Jurkat, Clone E6-1 (cell line): Measurements from ENCODE around the gene TSPYL1. TPM values are rescaled to one million over a fixed set of nuclear protein-coding genes. Genes with fewer than 3 reads are reported as not detected.
"Not testable (repeated sequence)": the region's sequence is repeated elsewhere in the genome, so short reads cannot be mapped to it uniquely, and the experiment has no call there.

Experiments
- DNase-seq: peaks from one replicate; pipeline ENCODE4 v3.0.0-alpha.2; 2011; ENCODE audit warnings: low read depth, low spot score
- H3K4me3 ChIP-seq: 2 replicates; pipeline ENCODE4 v1.5.1; 2011; ENCODE audit warnings: mild to moderate bottlenecking, low read length, control low read depth, moderate library complexity
- polyA plus RNA-seq: library from polyadenylated mRNA; unstranded; fragments of >200 nt; gene quantifications from one replicate; pipeline ENCODE4 v1.2.1, GENCODE V29; 2012; ENCODE audit warnings: missing spikeins; ENCODE audit not compliant: insufficient read length, insufficient read depth

Gene TSPYL1
- 20.6 TPM for polyA plus RNA-seq

DNA sequence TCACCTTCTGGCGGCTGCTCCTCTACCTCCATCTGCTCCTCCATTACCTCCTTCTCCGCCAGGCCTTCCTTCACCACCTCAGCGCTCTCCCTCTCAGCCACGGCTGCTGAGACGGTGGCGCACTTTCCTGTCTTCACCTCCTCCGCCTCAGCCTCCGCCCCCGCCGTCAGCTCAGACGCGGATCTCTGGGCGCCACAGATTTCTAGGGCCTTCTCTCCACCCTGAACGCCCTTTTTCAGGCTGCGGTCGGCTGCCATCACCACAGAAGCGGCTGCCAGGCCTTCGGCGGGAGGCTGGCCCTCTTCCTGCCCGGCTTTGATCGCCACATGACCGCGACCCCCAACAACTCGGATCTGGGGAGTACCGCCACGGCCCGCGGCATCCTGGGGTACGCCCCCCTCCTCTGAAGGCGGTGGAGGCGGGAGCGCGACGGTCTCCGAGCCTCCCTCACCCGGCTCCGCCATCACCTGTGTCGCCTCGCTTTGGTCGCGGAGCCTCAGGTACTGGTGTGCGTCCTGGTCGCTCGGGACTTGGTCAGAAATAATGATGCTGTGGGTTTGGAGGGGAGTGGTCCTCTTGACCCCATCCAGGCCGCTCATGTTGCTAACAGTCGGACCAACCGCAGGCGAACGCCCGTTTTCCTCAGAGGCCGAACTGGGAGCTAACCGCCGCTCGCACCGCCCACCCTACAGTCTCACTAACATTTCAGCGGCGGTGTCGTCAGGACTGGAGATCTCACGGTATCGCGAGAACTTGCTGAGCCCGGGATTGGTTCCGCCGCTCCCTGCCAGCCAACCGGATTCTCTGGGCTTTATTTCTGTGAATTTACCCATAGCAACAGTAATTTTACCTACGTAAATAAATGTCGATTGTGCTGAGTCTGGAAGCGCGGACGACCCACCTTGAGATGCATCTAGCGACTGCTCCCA is at the start of gene TSPYL1:
Gene TSPYL1, minus strand, starts transcription at position 699 of the 929 bp plus-strand sequence. Its CDS starts 100 bp downstream, at position 599.
- peak within 1 kb of the TSS; percentile 83 for H3K4me3 ChIP-seq
- peak; percentile 93 for DNase-seq

GRCh38 chr6:116329156-116329555 is 49.4 kb upstream of the TSPYL1 start:
- H3K4me3 ChIP-seq: no peak overlapping the region
- no peak for DNase-seq

GRCh38 chr6:116328528-116328903 is 48.8 kb upstream of the TSPYL1 start:
- no peak for DNase-seq

DNA sequence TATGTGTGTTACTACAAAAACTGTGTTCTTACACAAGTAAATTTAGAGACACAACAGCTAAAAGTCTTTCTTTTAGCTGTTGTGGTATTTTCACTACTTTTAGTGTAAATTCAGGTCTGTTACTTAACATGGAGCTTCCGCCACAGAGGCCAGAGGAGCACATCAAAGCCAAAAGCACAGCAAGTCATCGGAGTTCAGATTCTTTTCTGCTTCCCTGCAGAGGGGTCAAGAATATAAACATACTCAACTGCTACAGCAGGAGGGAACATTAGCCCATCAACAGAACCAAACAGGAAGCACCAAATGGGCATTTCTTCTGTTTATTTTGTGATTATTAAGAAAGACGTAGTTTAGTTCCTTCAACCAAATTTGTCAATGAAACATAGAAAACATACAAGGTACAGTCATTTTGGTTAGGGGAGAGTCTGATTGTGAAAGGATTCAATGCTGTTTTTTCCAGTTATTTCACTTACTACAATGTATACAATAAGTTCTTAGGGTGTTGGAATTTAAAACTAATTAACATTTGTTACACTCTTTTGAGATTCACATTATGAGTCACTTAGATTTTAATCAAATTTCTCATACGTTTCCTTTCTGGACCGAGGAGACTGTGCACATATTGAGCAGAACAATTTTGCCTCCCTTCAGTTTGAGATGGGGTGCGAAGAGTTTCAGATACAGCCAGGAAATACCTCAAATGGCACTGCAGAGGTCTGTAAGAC is 48.2 kb upstream of the TSPYL1 start:
- no peak overlapping the region for H3K4me3 ChIP-seq
- DNase-seq: no peak

More at GRCh38 chr6:116328528-116328903, 48.8 kb upstream of the TSPYL1 start:
- no peak overlapping the region for H3K4me3 ChIP-seq

- H3K4me3 ChIP-seq: no peak overlapping the region
- DNase-seq: no peak
These were observed 47.3 kb upstream of the TSPYL1 start for GRCh38 chr6:116326996-116327395.

DNA sequence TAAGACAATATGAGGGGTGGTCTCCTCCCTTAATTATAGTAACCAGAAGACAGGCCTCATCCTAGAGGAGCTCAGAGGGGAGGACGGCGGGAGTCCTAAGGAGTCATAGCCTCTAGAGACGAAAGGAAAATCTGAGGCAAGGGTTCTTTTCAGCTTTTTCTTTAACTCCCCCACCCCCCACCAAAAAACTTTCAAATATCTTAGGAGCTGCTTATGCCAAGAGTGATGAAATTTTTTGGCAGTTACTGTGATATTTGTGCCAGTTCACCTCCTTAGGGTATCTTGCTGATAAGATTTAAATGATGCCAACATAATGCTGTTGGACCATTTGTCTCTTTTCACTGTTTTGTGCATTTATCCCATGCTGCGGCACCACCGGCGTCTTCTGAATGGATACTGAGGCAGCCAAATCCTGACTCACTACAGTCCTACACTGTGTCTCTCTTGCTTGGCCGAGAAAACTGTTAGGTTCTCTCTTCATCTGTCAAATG is 46.5 kb upstream of the TSPYL1 start:
- no peak overlapping the region for H3K4me3 ChIP-seq
- no peak for DNase-seq

GRCh38 chr6:116325634-116326132 is 46.0 kb upstream of the TSPYL1 start:
- not testable (repeated sequence) for DNase-seq, H3K4me3 ChIP-seq

GRCh38 chr6:116323863-116324262 is 44.1 kb upstream of the TSPYL1 start:
- H3K4me3 ChIP-seq: no peak overlapping the region
- DNase-seq: no peak

DNA sequence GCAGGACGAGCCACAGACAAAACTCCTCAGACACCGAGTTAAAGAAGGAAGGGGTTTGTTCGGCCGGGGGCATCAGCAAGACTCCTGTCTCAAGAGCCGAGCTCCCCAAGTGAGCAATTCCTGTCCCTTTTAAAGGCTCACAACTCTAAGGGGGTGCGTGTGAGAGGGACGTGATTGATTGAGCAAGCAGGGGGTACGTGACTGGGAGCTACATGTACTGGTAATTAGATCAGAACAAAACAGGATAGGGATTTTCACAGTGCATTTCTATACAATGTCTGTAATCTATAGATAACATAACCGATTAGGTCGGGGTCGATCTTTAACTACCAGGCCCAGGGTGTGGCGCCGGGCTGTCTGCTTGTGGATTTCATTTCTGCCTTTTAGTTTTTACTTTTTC is 42.2 kb upstream of the TSPYL1 start:
- DNase-seq, H3K4me3 ChIP-seq: not testable (repeated sequence)

GRCh38 chr6:116316772-116317467 is 37.2 kb upstream of the TSPYL1 start:
- DNase-seq: no peak
- H3K4me3 ChIP-seq: no peak overlapping the region

DNA sequence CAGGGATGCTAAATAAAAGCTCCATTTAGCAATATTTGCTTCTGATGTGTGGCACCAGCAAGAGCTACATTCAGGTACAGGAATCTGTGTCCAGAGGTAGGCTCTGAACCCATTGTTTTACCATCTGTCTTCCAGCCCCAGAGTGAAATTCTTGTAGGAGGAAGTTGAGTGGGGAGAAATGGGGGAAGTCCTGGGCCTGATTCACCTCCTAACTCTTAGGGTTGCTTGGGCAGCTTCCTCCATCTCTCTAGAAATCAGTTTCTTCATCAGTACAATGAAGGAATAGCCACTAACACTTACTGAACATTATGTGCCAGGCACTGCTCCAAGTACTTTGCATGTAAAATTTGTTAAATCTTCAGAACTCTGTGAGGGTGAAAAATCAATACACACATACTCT is 35.1 kb upstream of the TSPYL1 start:
- no peak overlapping the region for H3K4me3 ChIP-seq

GRCh38 chr6:116314218-116314617 is 34.5 kb upstream of the TSPYL1 start:
- DNase-seq: no peak
- H3K4me3 ChIP-seq: no peak overlapping the region

More for the DNA sequence above, 35.1 kb upstream of the TSPYL1 start:
- DNase-seq: no peak

- DNase-seq: no peak
- H3K4me3 ChIP-seq: no peak overlapping the region
These were observed 33.5 kb upstream of the TSPYL1 start for GRCh38 chr6:116313101-116313776.

DNA sequence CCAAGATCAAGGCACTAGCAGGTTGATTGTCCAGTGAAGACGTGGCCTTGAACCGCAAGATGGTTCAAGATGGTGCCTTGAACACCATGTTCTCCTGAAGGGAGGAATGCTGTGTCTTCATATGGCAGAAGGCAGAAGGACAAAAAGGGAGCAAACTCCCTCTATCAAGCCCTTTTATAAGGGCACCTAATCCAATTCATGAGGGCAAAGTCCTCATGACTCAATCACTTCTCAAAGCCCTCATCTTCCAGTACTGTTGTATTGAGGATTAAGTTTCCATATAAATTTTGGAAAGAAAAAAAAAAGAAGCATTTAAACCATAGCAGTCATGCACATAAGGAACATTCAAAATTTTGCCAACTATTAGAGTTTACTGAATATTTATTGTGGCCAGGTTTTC is 29.9 kb upstream of the TSPYL1 start:
- no peak overlapping the region for H3K4me3 ChIP-seq
- DNase-seq: no peak

DNA sequence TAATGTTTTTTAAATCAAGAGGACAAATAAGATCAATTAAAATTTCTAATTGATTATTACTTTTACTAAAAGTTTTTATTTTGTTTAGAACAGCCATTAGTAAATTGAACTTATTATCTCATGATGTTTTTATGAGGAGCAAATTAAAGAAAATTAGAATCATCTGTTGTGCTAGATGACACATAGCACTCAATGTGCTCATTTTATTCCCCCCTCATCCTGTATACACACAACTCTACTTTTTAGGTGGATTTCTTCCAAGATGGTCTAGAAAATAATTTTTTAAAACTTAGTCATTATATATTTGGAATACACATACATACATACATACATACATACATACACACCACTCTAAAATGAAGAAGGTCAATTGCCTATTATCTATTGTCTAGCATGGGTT is 29.3 kb upstream of the TSPYL1 start:
- DNase-seq: no peak
- no peak overlapping the region for H3K4me3 ChIP-seq

DNA sequence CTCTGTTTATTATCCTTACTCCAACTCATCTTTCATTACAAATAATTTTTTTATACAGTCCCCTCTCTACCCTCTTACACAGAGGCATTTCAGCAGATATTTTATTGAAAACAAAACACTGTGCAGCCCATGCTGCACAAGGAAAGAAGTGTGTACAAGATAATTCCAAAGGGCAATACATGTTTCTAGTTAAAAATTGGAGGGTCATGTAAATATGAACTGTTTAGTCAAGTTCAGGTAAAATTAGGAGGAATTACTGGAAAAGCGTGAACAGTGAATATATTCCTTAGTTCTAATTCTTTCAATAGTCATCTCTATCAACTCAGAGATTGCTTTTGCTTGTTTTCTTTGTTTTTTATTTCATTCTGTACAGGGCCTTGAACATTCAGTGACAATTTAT is 27.9 kb upstream of the TSPYL1 start:
- H3K4me3 ChIP-seq: no peak overlapping the region
- no peak for DNase-seq

GRCh38 chr6:116307001-116307400 is 27.3 kb upstream of the TSPYL1 start:
- DNase-seq: no peak
- H3K4me3 ChIP-seq: no peak overlapping the region

GRCh38 chr6:116304538-116305097 is 24.9 kb upstream of the TSPYL1 start:
- no peak for DNase-seq
- H3K4me3 ChIP-seq: no peak overlapping the region
